Ovary (tissue), 9 donors: ENCODE results near the gene MPRIP. TPM values are rescaled to one million over a fixed set of nuclear protein-coding genes. Genes with fewer than 3 reads are reported as not detected.

ENCODE experiments used
- DNase-seq, 5 donors: peaks; one replicate each; pipeline ENCODE4 v3.0.0-alpha.2; 2019 to 2020
- H3K27ac ChIP-seq, 2 donors: fragments of 200-600 bp; one replicate each; pipeline versions ENCODE4 v1.5.1 to v1.8.0; 2019 to 2022
- H3K27me3 ChIP-seq: fragments of 200-600 bp; one replicate; pipeline ENCODE4 v1.8.0; 2022
- H3K36me3 ChIP-seq: fragments of 200-600 bp; sonication (generic); one replicate; pipeline ENCODE4 v1.5.1; 2019
- H3K4me1 ChIP-seq: one replicate; pipeline ENCODE4 v1.8.1; 2013; ENCODE audit warnings: mild to moderate bottlenecking, moderate library complexity; ENCODE audit not compliant: insufficient read depth
- H3K4me3 ChIP-seq: fragments of 200-600 bp; sonication (generic); one replicate; pipeline ENCODE4 v1.5.1; 2017
- H3K9me3 ChIP-seq, 2 donors: fragments of 200-600 bp in 1 of 2; sonication (generic) in 1 of 2; one replicate each; pipeline versions ENCODE4 v1.5.1 to v1.8.1; 2013 to 2019; ENCODE audit warnings: mild to moderate bottlenecking in 1 of 2, moderate library complexity in 1 of 2
- EP300 ChIP-seq: sonication (generic); formaldehyde crosslinking; IDR thresholded peaks from one replicate; pipeline ENCODE4 v1.6.1; 2017; ENCODE audit warnings: antibody characterized with exemption
- POLR2A ChIP-seq: fragments of 450-650 bp; IDR thresholded peaks from one replicate; pipeline ENCODE4 v1.6.1; 2017; ENCODE audit warnings: antibody characterized with exemption, mild to moderate bottlenecking, moderate library complexity
- WGBS, 3 donors: extraction: QIAGEN DNeasy Blood & Tissue Kit in 1 of 3; methylation state at CpG; one replicate each; pipeline versions ENCODE4 v1.1.5 to v1.1.7; 2013 to 2017; 5-methylcytosine and 5-hydroxymethylcytosine counted together
- intact Hi-C, 4 donors: fragments of 100-400 bp; cut with DNase I; formaldehyde crosslinking; loops; one replicate each; pipeline versions ENCODE4 v1.11.0 to v1.15.1; 2022 to 2023
- polyA plus RNA-seq, 2 donors: library from polyadenylated mRNA; stranded (reverse); fragments of 200-250 nt in 1 of 2; fragments of 350-450 nt in 1 of 2; fragmentation: Illumina TruSeq in 1 of 2; extraction: RNeasy Lipid Tissue Mini Kit (QIAGEN cat#74804) in 1 of 2; gene quantifications; one replicate each; pipeline ENCODE4 v1.2.3, GENCODE V29; 2013 to 2014
- total RNA-seq, 7 donors: library from RNA; depleted of rRNA in 2 of 7; stranded (reverse); fragments of >200 nt in 2 of 7; fragmentation: NEBNext Ultra II Directional in 3 of 7; extraction: Animal tissue kit (Norgen Biotek cat#: 25700) in 3 of 7; gene quantifications; one replicate each; pipeline versions ENCODE4 v1.1.0 to v1.2.4, GENCODE V29; 2016 to 2023
- TF ChIP-seq, protein P1 (sequence below), 3 donors: fragments of 450-650 bp in 2 of 3; fragments of 200-600 bp in 1 of 3; IDR thresholded peaks; one replicate each; pipeline versions ENCODE4 v1.5.1 to v1.8.0; 2016 to 2022; ENCODE audit warnings: antibody characterized with exemption in 3 of 3, mild to moderate bottlenecking in 1 of 3
- donor health status: DM: no; HTN: no; CAD: no; lungs with moderate emphysema.
- donor health status: DM: no; HTN: no; CAD: no.
- donor health status: Bipolar disorder and iron deficiency.
- donor health status: DM: yes; HTN: yes; CAD: no.
- donor health status: DM: no; HTN: no; CAD: no.
- donor health status: DM: yes; HTN: yes; CAD: no.

MPRIP gene
- total and polyA plus RNA-seq, 9 donors: 72.3 to 256 (median 202) TPM

DNA sequence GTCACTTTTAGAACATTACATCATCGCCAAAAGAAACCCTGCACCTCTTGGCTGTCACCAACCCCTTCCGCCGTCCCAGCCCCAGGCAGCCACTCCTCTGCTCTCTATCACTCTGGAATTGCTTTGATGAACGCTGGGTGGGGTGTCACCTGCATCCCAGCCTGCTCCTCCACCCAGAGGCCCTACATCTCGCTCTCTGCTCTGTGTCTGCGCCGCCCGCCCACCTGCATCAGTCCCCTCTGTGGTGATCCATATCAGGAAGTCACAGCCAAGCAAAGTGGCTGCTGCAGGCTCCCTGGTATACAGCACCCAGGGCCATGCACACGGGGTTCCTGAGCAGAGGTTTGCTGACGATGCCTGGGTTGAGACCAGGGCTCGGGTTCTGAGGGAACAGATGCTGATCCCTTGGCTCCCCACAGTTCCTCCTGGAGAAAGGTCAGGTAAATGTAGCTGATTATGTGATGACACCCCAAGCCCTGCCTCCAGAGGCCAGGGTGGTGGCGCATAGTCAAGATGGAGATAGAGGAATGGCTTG lies 30.8 kb downstream of the MPRIP start:
- peak in 2 of 5 donors; percentile 6 to 29 for DNase-seq
- H3K4me3 ChIP-seq: no peak overlapping the region
- WGBS, 3 donors: 90 to 94% (median 93%) methylated on average over 12 of the region's 12 CpGs
- TF ChIP-seq EP300: no peak
- TF ChIP-seq, protein P1, sequence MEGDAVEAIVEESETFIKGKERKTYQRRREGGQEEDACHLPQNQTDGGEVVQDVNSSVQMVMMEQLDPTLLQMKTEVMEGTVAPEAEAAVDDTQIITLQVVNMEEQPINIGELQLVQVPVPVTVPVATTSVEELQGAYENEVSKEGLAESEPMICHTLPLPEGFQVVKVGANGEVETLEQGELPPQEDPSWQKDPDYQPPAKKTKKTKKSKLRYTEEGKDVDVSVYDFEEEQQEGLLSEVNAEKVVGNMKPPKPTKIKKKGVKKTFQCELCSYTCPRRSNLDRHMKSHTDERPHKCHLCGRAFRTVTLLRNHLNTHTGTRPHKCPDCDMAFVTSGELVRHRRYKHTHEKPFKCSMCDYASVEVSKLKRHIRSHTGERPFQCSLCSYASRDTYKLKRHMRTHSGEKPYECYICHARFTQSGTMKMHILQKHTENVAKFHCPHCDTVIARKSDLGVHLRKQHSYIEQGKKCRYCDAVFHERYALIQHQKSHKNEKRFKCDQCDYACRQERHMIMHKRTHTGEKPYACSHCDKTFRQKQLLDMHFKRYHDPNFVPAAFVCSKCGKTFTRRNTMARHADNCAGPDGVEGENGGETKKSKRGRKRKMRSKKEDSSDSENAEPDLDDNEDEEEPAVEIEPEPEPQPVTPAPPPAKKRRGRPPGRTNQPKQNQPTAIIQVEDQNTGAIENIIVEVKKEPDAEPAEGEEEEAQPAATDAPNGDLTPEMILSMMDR (IDR thresholded peaks at IDR 0.05): no peak
- no peak for TF ChIP-seq POLR2A
- intact Hi-C loops: loop anchor here in 1 of 4 donors (5.0 kb wide), 1 partner anchor 49 kb away; no protein-coding TSS in a partner anchor
- H3K27me3 ChIP-seq: no peaks in the 10 kb centered on the region
- H3K4me1 ChIP-seq: peaks cover 16% of the 10 kb centered on the region
- no peaks in the 10 kb centered on the region for H3K9me3 ChIP-seq
- H3K36me3 ChIP-seq: no peaks in the 10 kb centered on the region
- no peak overlapping the region for H3K27ac ChIP-seq

DNA sequence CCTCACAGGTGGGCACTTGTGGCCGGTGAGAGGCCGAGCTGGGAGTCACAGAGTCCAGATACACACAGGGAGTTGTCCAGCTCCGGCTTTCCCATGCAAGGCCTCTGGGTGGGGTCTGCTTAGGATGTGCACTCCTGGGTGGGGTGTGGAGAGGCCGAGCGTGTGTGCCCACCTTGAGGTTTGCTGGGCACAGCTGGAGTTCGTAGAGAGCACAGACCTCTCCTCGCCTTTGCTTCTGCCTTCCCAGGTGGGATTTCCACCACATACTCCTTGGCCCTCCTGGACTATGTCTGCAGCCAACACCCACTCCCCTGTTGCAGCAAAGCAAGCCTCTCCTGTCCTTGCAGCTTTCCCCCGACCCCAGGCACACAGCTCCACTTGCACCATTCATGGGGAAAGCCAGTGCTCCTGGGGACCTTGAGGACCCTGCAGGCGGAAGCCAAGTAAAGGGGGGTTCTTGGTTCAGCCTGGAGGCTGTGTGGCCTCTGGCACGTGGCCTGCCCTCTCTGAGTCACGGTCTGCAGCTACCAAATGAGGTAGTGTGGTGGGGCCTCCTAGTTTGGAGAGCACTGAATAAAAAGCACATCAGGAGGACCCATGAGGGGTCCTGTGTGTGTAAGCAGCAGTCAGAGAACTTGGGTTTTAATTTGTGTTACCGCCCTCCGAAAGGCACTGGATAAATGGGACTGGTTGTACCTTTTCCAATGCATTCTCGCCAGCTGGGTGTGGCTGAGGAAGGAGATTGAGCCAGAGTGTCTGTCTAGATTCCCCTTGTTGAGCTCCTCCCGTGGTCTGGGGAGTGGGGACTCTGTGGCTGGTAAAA lies 31.5 kb downstream of the MPRIP start:
- Histone ChIP-seq H3K4me3 (no peak overlapping the region), H3K9me3 (no peaks in the 10 kb centered on the region), H3K36me3 (no peaks in the 10 kb centered on the region), H3K4me1 (peaks cover 19% of the 10 kb centered on the region), H3K27ac (no peak overlapping the region), H3K27me3 (no peaks in the 10 kb centered on the region)
- WGBS, 3 donors: 59 to 81% (median 76%) methylated on average over 15 of the region's 15 CpGs
- peak in 2 of 5 donors; percentile 23 to 37 for DNase-seq
- intact Hi-C loops: loop anchor here in 1 of 4 donors (5.0 kb wide), 1 partner anchor 49 kb away; no protein-coding TSS in a partner anchor
- TF ChIP-seq, protein P1 (IDR thresholded peaks at IDR 0.05): no peak
- TF ChIP-seq POLR2A (no peak), EP300 (no peak)

GRCh38 chr17:17075125-17075781 lies 33.0 kb downstream of the MPRIP start:
- H3K4me1 ChIP-seq: peaks cover 28% of the 10 kb centered on the region

DNA sequence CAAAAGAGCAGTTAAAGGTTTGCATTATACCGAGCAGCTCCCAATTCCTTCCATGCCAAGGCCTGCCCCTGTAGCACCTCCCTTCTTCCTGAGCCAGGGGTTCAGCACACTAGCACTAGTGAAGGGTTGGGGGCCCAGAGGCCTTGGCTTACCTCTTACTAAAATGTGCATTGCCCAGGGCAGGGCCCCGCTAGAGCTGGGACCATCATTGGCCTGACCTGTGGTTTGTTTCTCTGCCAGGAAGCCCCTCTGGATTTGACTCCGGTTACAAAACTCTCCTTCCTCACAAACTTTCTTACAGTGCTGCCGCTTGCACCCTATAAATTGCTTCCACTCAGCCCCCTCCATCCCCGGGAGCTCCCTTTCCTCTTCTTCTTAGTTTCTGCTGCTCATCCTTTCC lies 33.8 kb downstream of the MPRIP start:
- H3K4me1 ChIP-seq: peaks cover 36% of the 10 kb centered on the region
- peak in 2 of 5 donors; percentile 10 to 31 for DNase-seq

More at GRCh38 chr17:17075125-17075781, 33.0 kb downstream of the MPRIP start:
- TF ChIP-seq POLR2A: no peak
- TF ChIP-seq, protein P1 (IDR thresholded peaks at IDR 0.05): no peak
- H3K27me3 ChIP-seq: no peaks in the 10 kb centered on the region
- WGBS, 3 donors: 10 to 13% (median 13%) methylated on average over 11 of the region's 11 CpGs
- intact Hi-C loops: no loop called here
- H3K4me3 ChIP-seq: no peak overlapping the region
- H3K27ac ChIP-seq: no peak overlapping the region
- peak; percentile 64 to 86 (median 78) for DNase-seq
- H3K36me3 ChIP-seq: no peaks in the 10 kb centered on the region
- no peaks in the 10 kb centered on the region for H3K9me3 ChIP-seq

More for the DNA sequence above, 33.8 kb downstream of the MPRIP start:
- H3K36me3 ChIP-seq: no peaks in the 10 kb centered on the region
- 68 to 76% (median 70%) methylated on average over 5 of the region's 5 CpGs for WGBS, 3 donors
- intact Hi-C loops: no loop called here
- TF ChIP-seq, protein P1 (IDR thresholded peaks at IDR 0.05): no peak
- TF ChIP-seq EP300 (no peak), POLR2A (no peak)
- no peak overlapping the region for H3K4me3 ChIP-seq
- no peaks in the 10 kb centered on the region for H3K9me3 ChIP-seq
- H3K27ac ChIP-seq: no peak overlapping the region
- H3K27me3 ChIP-seq: no peaks in the 10 kb centered on the region
